IMR-90 (cell line): ENCODE data around the gene HSF2BP.

Source experiments
- CEBPB ChIP-seq: IDR thresholded peaks from 2 replicates; pipeline ENCODE4 v1.6.1; 2012; ENCODE audit warnings: low read depth, low read length, improper control_type of control experiment
- ELK1 ChIP-seq: fragments of 150-350 bp; IDR thresholded peaks from 2 replicates; pipeline ENCODE4 v1.6.1; 2016; ENCODE audit warnings: low read depth, mild to moderate bottlenecking, low read length, moderate library complexity, borderline replicate concordance
- FOS ChIP-seq: fragments of 150-350 bp; IDR thresholded peaks from 2 replicates; pipeline ENCODE4 v1.6.1; 2016; ENCODE audit warnings: low read depth, low read length
- MAFK ChIP-seq: IDR thresholded peaks from 2 replicates; pipeline ENCODE4 v1.6.1; 2012; ENCODE audit warnings: low read depth, low read length, improper control_type of control experiment
- MAZ ChIP-seq: IDR thresholded peaks from 2 replicates; pipeline ENCODE4 v1.6.1; 2012; ENCODE audit warnings: low read depth, mild to moderate bottlenecking, low read length, improper control_type of control experiment, moderate library complexity, borderline replicate concordance
- MXI1 ChIP-seq: IDR thresholded peaks from 2 replicates; pipeline ENCODE4 v1.6.1; 2012; ENCODE audit warnings: low read depth, mild to moderate bottlenecking, low read length, moderate library complexity, borderline replicate concordance
- NFE2L2 ChIP-seq: fragments of 150-350 bp; IDR thresholded peaks from 2 replicates; pipeline ENCODE4 v1.6.1; 2016; ENCODE audit warnings: low read depth, mild to moderate bottlenecking, low read length
- POLR2A ChIP-seq: IDR thresholded peaks from 2 replicates; pipeline ENCODE4 v1.6.1; 2012; ENCODE audit warnings: mild to moderate bottlenecking, low read depth, low read length
- RAD21 ChIP-seq: IDR thresholded peaks from 2 replicates; pipeline ENCODE4 v1.6.1; 2012; ENCODE audit warnings: low read length, improper control_type of control experiment
- RCOR1 ChIP-seq: IDR thresholded peaks from 2 replicates; pipeline ENCODE4 v1.6.1; 2012; ENCODE audit warnings: mild to moderate bottlenecking, low read length, improper control_type of control experiment; ENCODE audit not compliant: insufficient replicate concordance
- RFX5 ChIP-seq: IDR thresholded peaks from 2 replicates; pipeline ENCODE4 v1.8.0; 2012; ENCODE audit warnings: low read depth, mild to moderate bottlenecking, low read length, moderate library complexity
- SMC3 ChIP-seq: fragments of 150-350 bp; IDR thresholded peaks from 2 replicates; pipeline ENCODE4 v1.6.1; 2016; ENCODE audit warnings: low read depth, mild to moderate bottlenecking, antibody characterized with exemption, low read length, moderate library complexity
- TF ChIP-seq, protein P1 (sequence below): conservative IDR thresholded peaks from 2 replicates; pipeline ENCODE4 v1.5.1; 2012; ENCODE audit warnings: mild to moderate bottlenecking, low read depth, low read length, improper control_type of control experiment
- TF ChIP-seq, protein P2 (sequence below): fragments of 150-350 bp; IDR thresholded peaks from 2 replicates; pipeline ENCODE4 v1.6.1; 2017; ENCODE audit warnings: mild to moderate bottlenecking, antibody characterized with exemption, low read length, low read depth

DNA sequence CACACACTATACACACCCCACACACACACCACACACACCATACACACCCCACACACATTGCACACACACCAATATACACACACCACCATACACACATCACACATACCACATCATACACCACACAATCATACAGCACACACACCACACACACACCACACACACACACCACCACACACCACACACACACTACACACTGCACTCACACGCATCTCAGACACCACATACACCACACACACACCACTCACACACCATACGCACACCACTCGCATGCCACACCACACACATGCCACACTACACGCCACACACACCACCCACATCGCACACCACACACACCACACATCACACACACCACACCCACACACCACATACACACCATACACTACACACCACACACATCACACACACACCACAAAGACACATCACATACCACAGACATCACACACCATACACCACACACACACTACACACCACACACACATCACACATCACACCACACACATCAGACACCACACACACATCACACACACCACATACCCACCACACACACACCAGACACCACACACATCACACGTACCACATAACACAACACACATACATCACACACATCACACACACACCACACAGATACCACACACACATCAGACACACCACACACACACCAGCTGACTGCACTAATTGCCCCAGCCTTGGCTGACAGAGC, 54.6 kb downstream of the HSF2BP start:
- TF ChIP-seq, protein P1, sequence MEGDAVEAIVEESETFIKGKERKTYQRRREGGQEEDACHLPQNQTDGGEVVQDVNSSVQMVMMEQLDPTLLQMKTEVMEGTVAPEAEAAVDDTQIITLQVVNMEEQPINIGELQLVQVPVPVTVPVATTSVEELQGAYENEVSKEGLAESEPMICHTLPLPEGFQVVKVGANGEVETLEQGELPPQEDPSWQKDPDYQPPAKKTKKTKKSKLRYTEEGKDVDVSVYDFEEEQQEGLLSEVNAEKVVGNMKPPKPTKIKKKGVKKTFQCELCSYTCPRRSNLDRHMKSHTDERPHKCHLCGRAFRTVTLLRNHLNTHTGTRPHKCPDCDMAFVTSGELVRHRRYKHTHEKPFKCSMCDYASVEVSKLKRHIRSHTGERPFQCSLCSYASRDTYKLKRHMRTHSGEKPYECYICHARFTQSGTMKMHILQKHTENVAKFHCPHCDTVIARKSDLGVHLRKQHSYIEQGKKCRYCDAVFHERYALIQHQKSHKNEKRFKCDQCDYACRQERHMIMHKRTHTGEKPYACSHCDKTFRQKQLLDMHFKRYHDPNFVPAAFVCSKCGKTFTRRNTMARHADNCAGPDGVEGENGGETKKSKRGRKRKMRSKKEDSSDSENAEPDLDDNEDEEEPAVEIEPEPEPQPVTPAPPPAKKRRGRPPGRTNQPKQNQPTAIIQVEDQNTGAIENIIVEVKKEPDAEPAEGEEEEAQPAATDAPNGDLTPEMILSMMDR = no peak
- TF ChIP-seq POLR2A (no peak), FOS (no peak), ELK1 (no peak), RAD21 (no peak), RCOR1 (no peak), MAZ (no peak), MAFK (no peak), CEBPB (no peak), RFX5 (no peak), MXI1 (no peak), SMC3 (no peak), NFE2L2 (no peak)
- TF ChIP-seq, protein P2, sequence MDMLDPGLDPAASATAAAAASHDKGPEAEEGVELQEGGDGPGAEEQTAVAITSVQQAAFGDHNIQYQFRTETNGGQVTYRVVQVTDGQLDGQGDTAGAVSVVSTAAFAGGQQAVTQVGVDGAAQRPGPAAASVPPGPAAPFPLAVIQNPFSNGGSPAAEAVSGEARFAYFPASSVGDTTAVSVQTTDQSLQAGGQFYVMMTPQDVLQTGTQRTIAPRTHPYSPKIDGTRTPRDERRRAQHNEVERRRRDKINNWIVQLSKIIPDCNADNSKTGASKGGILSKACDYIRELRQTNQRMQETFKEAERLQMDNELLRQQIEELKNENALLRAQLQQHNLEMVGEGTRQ = no peak
